ENCODE results near the gene JPH4.
"Not testable (repeated sequence)": the region's sequence is repeated elsewhere in the genome, so short reads cannot be mapped to it uniquely, and the experiment has no call there.

JPH4 gene

GRCh38 chr14:23544511-23545447 lies 33.8 kb downstream of the JPH4 start:
- no peak for DNase-seq

DNA sequence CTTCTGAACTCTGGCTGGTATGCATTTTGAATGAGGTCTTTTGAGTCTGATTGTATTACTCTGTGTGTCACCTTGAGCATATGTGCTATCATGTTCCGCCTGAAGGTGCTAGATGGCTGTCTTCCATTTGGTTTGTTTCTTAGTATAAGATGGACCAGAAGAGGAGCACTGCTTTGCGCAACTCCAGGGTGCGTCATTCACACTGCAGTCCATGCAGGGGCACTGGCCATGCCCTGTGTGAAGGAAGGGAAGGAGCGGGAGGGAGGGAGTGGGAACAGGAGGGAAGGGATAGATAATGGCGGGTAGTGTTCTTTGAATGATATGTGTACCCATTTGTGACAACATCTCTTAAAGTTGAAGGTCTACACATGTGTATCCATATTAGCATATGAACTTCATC lies 35.2 kb downstream of the JPH4 start:
- DNase-seq: no peak

DNA sequence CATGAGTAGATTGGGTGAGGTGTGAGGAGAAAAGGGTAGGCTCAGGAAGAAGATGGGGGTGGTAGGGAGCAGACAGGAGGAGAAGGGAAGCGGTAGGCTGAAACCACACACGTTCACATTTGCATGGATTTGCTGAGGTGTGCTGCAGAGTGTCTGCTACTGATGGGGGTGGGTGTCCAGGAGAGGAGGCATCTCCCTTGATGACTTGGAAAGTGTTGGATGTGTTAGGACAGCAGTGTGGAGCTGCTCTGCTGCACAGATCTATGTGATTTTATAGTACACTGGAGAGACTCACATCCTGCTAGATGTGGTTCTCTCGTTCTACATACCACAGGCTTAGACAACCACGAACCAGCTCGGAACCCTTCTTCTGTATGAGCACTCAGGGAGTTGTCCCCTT lies 36.3 kb downstream of the JPH4 start:
- no peak for DNase-seq

DNA sequence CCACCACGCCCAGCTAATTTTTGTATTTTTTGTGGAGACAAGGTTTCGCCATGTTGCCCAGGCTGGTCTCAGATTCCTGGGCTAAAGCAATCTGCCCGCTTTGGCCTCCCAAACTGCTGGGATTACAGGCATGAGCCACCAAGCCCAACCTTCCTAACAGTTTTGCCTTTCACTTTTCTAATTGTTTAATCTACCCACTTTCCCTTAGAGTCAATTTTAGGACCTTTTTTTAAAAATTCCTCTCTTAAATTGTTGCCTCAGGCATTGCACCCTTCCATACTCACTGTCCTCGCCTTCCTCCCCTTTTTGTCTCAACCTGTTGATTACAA lies 38.5 kb downstream of the JPH4 start:
- DNase-seq: no peak

- no peak for DNase-seq
These were observed 39.1 kb downstream of the JPH4 start for GRCh38 chr14:23539248-23540140.

GRCh38 chr14:23538785-23539184 lies 39.8 kb downstream of the JPH4 start:
- DNase-seq: no peak

GRCh38 chr14:23538050-23538718 lies 40.4 kb downstream of the JPH4 start:
- DNase-seq: no peak

- DNase-seq: no peak
These were observed 41.1 kb downstream of the JPH4 start for GRCh38 chr14:23537351-23538049.

DNA sequence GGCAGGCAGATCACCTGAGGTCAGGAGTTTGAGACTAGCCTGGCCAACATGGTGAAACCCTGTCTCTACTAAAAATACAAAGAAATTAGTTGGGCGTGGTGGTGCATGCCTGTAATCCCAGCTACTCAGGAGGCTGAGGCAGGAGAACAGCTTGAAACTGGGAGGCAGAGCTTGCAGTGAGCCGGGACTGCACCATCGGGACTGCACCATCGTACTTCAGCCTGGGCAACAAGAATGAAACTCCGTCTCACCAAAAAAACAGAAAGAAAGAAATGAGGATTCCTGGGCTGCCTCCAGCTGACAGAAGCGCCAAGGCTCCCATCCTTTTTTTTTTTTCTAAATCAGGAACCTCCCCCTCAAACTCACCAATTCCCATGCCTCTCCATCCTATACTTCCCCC lies 41.7 kb downstream of the JPH4 start:
- DNase-seq: not testable (repeated sequence)

GRCh38 chr14:23536494-23536893 lies 42.1 kb downstream of the JPH4 start:
- no peak for DNase-seq

DNA sequence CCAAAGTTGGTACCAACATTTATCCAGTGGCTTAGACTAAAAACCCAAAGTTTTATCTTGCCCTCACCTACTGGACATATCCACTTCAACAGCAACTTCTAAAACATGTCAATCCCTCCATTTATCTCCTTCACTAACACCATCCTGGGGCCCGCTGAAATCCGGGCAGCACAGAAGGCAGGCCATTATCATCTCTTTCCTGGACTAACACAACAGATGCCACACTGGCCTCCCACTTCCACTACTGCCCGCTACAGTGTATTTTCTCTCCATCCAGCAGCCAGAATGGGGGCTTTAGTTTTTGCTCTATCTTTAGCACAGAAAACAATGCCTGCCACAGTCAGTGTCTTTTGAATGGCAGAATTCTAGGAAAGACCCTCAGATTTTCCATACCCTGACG lies 42.6 kb downstream of the JPH4 start:
- DNase-seq: no peak

- DNase-seq: no peak
These were observed 44.7 kb downstream of the JPH4 start for GRCh38 chr14:23533652-23534435.

DNA sequence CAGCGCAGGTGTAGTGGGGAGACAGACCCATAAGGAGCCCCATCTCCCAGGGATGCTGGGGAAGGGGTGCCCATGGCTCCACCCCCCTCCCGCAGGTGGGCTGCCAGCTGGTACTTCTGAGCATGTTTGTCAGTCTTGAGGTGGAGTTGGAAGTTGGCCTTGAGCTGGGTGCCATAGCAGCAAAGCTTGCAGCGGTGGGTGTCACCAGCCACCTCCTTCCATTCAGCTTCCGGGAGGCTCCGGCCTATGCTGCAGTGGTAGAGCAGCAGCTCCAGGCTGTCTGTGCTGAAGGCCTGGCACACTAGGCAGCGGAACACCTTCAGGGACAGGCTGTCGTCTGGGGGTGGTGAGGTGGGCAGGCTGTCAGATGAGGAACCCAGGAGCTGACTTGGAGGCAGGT lies 45.9 kb downstream of the JPH4 start:
- no peak for DNase-seq

- DNase-seq: no peak
These were observed 47.2 kb downstream of the JPH4 start for GRCh38 chr14:23531391-23531790.

DNA sequence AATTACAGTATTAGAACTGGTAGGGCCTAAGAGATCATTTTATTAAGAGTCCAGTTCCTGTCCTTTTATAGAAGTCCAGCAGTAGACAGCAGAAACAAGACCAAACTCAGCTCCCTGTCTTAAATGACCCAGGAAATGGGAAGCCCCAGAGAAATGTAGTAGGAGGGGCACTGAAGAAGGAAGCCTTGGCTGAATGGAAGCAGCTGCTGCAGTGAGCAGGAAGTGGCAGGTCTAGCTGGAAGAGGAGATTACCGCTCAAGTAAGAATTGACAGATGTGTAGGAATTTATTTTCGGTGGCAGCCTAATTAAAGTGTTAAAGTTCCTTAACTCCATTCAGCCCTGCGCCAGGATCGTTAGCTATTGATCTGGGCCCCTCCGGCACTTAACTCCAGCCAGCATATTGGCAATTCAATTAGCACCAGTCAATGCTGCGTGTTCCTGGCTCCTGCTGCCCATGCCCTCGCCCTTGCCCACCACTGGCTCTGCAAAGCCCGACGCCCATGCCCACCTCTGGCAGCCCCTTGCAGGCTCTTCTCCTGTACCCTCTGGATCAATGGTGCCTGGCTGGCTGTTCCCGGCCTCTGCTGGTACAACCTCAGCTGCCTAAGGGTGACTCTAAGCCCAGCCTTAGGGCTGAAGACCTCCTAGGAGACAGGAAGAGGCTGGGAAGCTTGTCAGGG lies 48.1 kb downstream of the JPH4 start:
- DNase-seq: no peak

DNA sequence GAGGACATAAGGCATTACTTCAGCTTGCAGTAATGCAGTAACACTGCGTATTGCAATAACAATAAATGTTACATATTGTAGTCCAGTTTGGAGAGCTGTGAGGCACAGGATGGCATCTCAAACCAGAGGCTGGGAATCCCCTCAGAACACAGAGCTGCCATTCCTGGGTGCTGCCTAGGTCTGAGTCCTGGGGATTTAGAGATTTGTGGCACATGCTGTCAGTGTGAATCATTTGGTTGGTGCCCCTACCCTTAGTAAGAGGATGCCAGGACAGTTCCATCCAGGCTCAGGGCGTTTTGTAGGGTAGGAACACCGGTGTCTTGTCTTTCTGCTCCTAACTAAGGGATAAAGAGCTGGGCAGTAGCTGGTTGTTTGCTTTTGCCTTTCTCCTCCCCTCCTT lies 49.6 kb downstream of the JPH4 start:
- DNase-seq: no peak

- no peak for DNase-seq
These were observed 50.0 kb downstream of the JPH4 start for GRCh38 chr14:23528555-23528954.

- DNase-seq: no peak
These were observed 53.0 kb downstream of the JPH4 start for GRCh38 chr14:23525611-23526010.

DNA sequence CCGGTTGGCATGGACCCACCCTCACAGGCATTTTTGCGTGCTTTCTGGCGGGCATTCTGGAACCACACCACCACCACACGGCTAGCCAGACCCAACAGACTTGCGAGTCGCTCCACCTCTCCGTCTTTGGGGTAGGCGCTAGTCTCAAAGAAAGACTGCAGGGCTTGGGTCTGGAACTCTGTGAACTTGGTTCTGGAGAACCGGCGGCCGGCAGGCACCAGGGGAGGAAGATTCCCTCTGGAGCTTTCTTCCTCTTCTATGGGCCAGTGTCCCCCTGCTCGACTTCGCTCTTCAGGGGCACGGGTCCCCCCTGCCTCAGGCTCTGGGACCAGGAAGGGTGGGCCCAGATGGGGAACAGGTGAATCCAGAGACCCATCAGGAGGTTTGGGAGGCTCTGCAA lies 53.6 kb downstream of the JPH4 start:
- no peak for DNase-seq

DNA sequence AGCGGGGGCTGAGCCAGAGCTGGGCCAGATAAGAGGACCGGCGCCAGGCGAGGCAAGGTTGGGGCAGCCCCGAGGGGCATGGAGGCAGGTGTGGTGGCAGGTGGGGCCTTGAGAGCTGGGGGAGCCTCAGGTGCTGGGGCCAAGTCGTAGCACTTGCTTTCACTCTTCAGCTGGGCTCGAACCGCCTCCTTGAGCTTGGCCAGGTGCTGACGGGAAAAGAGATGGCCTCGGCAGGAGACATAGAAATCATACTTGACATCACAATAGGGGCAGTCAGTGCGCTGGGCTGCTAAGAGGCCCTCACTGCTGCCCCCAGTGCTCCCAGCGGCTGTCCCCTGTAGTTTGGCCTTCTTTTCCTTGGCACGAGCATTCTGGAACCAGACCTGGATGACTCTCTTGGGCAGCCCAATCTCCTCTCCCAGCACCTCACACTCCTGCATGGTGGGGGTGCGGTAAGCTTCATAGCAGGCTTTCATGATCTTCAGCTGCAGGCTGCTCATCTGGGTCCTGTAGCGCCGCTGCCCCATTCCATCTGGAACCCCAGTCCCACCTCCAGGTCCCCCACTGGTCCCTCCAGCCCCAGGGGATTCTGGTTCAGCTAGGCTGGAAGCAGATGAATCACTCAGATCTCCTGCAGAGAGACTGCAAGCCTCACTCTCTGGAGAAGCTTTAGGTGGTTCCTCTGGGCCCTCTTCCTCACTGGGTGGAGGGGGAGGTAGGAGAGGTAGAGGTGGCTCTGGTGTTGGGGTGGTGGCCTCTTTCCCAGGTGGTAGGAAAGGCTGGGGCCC lies 55.2 kb downstream of the JPH4 start:
- DNase-seq: no peak
